ENCODE results near the gene MUC22.

DNA sequence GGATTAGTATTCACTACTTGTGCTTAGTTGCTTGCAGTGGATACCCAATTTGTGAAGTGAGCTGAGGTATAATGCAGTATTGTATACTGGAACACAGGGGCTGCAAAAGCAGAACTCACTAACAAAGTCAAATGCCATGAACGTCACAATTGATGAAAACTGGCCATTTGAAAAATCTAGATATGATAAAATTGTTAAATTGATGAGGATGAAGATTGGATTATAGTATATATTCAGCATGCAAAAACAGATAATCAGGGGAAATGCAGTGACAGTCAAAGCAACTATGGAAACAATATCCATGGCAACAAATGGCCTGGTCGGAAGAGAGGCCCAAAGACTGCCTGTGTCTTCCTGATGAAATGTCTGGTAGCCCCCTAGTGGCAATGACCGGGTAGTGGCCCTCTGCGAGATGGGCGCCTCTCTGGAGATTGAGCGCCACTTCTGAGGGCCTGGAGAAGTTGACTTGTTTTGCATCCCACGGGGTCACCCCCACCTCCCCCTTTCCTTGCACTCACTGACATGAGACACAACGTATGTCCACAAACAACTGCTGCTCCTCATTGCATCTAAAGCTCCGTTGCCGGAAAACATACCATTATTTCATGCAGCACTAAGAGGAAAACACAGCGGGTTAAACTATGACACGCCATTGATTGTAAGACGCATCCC is 58.5 kb downstream of the MUC22 start:
- TF ChIP-seq, protein P1, sequence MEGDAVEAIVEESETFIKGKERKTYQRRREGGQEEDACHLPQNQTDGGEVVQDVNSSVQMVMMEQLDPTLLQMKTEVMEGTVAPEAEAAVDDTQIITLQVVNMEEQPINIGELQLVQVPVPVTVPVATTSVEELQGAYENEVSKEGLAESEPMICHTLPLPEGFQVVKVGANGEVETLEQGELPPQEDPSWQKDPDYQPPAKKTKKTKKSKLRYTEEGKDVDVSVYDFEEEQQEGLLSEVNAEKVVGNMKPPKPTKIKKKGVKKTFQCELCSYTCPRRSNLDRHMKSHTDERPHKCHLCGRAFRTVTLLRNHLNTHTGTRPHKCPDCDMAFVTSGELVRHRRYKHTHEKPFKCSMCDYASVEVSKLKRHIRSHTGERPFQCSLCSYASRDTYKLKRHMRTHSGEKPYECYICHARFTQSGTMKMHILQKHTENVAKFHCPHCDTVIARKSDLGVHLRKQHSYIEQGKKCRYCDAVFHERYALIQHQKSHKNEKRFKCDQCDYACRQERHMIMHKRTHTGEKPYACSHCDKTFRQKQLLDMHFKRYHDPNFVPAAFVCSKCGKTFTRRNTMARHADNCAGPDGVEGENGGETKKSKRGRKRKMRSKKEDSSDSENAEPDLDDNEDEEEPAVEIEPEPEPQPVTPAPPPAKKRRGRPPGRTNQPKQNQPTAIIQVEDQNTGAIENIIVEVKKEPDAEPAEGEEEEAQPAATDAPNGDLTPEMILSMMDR (conservative IDR thresholded peaks at IDR 0.05 in 1 of 2, IDR thresholded peaks at IDR 0.05 in 1 of 2; ENCODE audit: extremely low read depth in 1 of 2, insufficient read depth in 1 of 2, low read depth in 1 of 2, low read length in 2 of 2) = peak; percentile 95 to 98
- no peak for TF ChIP-seq EZH2 (IDR thresholded peaks at IDR 0.05; ENCODE audit: borderline replicate concordance, low read length)

Measured in mammary epithelial cell (primary cell).